B cell (primary cell): ENCODE results near the gene MALRD1. TPM values are rescaled to one million over a fixed set of nuclear protein-coding genes. Genes with fewer than 3 reads are reported as not detected.

Source experiments
- ATAC-seq: fragments of 200-7000 bp; cut with Tn5 transposase; one replicate; pipeline ENCODE4 v1.10.0; 2021; ENCODE audit warnings: low read depth, mild to moderate bottlenecking, moderate number of reproducible peaks, moderate library complexity
- CTCF ChIA-PET: fragments of 350-600 bp; sonication (Branson Sonifier 250); formaldehyde crosslinking; loops from one replicate; lab custom pipeline; 2021; ENCODE audit warnings: antibody characterized with exemption, inconsistent platforms; lab: Charles Lee
- POLR2A ChIA-PET: fragments of 350-600 bp; sonication (Branson Sonifier 250); formaldehyde crosslinking; loops from one replicate; lab custom pipeline; 2021; ENCODE audit warnings: antibody characterized with exemption; lab: Charles Lee
- DNase-seq: peaks from one replicate; pipeline ENCODE4 v3.0.0; 2013
- H2AFZ ChIP-seq: 2 replicates; pipeline ENCODE4 v1.6.1; 2012; ENCODE audit warnings: mild to moderate bottlenecking, low read depth, low read length; ENCODE audit not compliant: insufficient read depth, poor library complexity, severe bottlenecking
- H3K27ac ChIP-seq, 2 donors: 1 replicate in 1 of 2; 2 replicates in 1 of 2; pipeline ENCODE4 v1.5.1; 2012 to 2013; ENCODE audit warnings: low read length in 2 of 2, mild to moderate bottlenecking in 2 of 2, moderate library complexity in 1 of 2
- H3K27me3 ChIP-seq, 4 experiments: fragments of 200-600 bp in 1 of 4; sonication (generic) in 1 of 4; replicated peaks in 1 of 4; 1 replicate in 2 of 4; 2 replicates in 2 of 4; pipeline versions ENCODE4 v1.6.1 to v1.7.0; 2013 to 2016; ENCODE audit warnings: low read length in 3 of 4, mild to moderate bottlenecking in 2 of 4, mixed read lengths in 1 of 4, moderate library complexity in 1 of 4; ENCODE audit not compliant: insufficient read depth in 4 of 4, control insufficient read depth in 3 of 4; ENCODE audit errors: control extremely low read depth in 1 of 4
- H3K36me3 ChIP-seq, 2 experiments: replicated peaks in 1 of 2; 1 replicate in 1 of 2; 2 replicates in 1 of 2; pipeline versions ENCODE4 v1.6.1 to v1.7.1; 2013; ENCODE audit warnings: low read length in 1 of 2; ENCODE audit not compliant: insufficient read depth in 2 of 2, control insufficient read depth in 1 of 2; ENCODE audit errors: control extremely low read depth in 1 of 2, extremely low read depth in 1 of 2
- H3K4me1 ChIP-seq, 2 donors: fragments of 200-600 bp in 1 of 2; sonication (generic) in 1 of 2; 1 replicate in 1 of 2; 2 replicates in 1 of 2; pipeline versions ENCODE4 v1.5.1 to v1.6.1; 2013 to 2017; ENCODE audit warnings: low read length in 2 of 2; ENCODE audit not compliant: control insufficient read depth in 2 of 2, insufficient read depth in 2 of 2
- H3K4me2 ChIP-seq: replicated peaks from 2 replicates; pipeline ENCODE3; 2012; ENCODE audit warnings: mild to moderate bottlenecking, low read depth, low read length; ENCODE audit not compliant: poor library complexity, severe bottlenecking
- H3K4me3 ChIP-seq, 5 experiments: fragments of 200-600 bp in 1 of 5; sonication (generic) in 1 of 5; 1 replicate in 3 of 5; 2 replicates in 2 of 5; pipeline versions ENCODE4 v1.5.1 to v1.7.0; 2011 to 2016; ENCODE audit warnings: low read length in 4 of 5, mild to moderate bottlenecking in 4 of 5, low read depth in 2 of 5, control low read depth in 1 of 5, moderate library complexity in 1 of 5; ENCODE audit not compliant: insufficient read depth in 1 of 5; ENCODE audit errors: control extremely low read depth in 1 of 5, extremely low read depth in 1 of 5
- H3K79me2 ChIP-seq: fragments of 200-600 bp; sonication (generic); one replicate; pipeline ENCODE4 v1.6.0; 2016; ENCODE audit warnings: low read length; ENCODE audit not compliant: control insufficient read depth, insufficient read depth
- H3K9ac ChIP-seq: fragments of 200-600 bp; sonication (generic); 2 replicates; pipeline ENCODE4 v1.6.1; 2017; ENCODE audit warnings: mild to moderate bottlenecking, low read length, moderate library complexity
- H3K9me3 ChIP-seq, 3 donors: one replicate each; pipeline versions ENCODE4 v1.6.1 to v1.7.1; 2013; ENCODE audit warnings: low read length in 2 of 3; ENCODE audit not compliant: control insufficient read depth in 2 of 3, insufficient read depth in 1 of 3; ENCODE audit errors: control extremely low read depth in 1 of 3
- H4K20me1 ChIP-seq: 2 replicates; pipeline ENCODE4 v1.6.0; 2012; ENCODE audit warnings: mild to moderate bottlenecking, low read length; ENCODE audit not compliant: insufficient read depth, control insufficient read depth, poor library complexity, severe bottlenecking
- H3K27ac Mint-ChIP-seq: one replicate; pipeline ENCODE4 v1.8.0; 2021; ENCODE audit warnings: mixed read lengths
- H3K27me3 Mint-ChIP-seq: one replicate; pipeline ENCODE4 v1.8.0; 2021; ENCODE audit warnings: mixed read lengths
- H3K4me1 Mint-ChIP-seq: one replicate; pipeline ENCODE4 v1.8.0; 2021; ENCODE audit warnings: mixed read lengths
- H3K4me3 Mint-ChIP-seq: one replicate; pipeline ENCODE4 v1.8.0; 2021; ENCODE audit warnings: mixed read lengths
- H3K9me3 Mint-ChIP-seq: one replicate; pipeline ENCODE4 v1.8.0; 2022; ENCODE audit warnings: mixed read lengths; ENCODE audit not compliant: insufficient read depth
- CTCF ChIP-seq: fragments of 200-600 bp; IDR thresholded peaks from one replicate; pipeline ENCODE4 v1.8.0; 2022; ENCODE audit warnings: antibody characterized with exemption, mild to moderate bottlenecking
- EZH2 ChIP-seq: IDR thresholded peaks from 2 replicates; pipeline ENCODE4 v1.6.1; 2012; ENCODE audit warnings: borderline replicate concordance, low read depth, mild to moderate bottlenecking, moderate library complexity, low read length; ENCODE audit not compliant: insufficient read depth, poor library complexity, severe bottlenecking
- WGBS: methylation state at CpG from one replicate; pipeline ENCODE4 v1.1.5; 2013; ENCODE audit warnings: missing lambda C conversion rate; ENCODE audit not compliant: insufficient coverage; 5-methylcytosine and 5-hydroxymethylcytosine counted together
- intact Hi-C: fragments of 100-400 bp; cut with micrococcal nuclease; formaldehyde crosslinking; loops from one replicate; pipeline ENCODE4 v1.10.0; 2022
- polyA plus RNA-seq: library from polyadenylated mRNA; depleted of rRNA; stranded (reverse); fragments of >200 nt; gene quantifications from 2 replicates; pipeline ENCODE4 v1.2.3, GENCODE V29; 2012
- total RNA-seq, 2 donors: library from RNA; stranded (reverse); fragments of 120-200 nt in 1 of 2; gene quantifications; 1 replicate in 1 of 2; 2 replicates in 1 of 2; pipeline versions ENCODE4 v1.2.3 to v1.2.4, GENCODE V29; 2013 to 2022

Gene MALRD1
- total and polyA plus RNA-seq, 2 donors (not counting 1 experiment from before 2014, with no cell fraction given) = not detected

GRCh38 chr10:19498393-19499290 is 450.0 kb downstream of the MALRD1 start:
- no peaks in the 10 kb centered on the region for H3K36me3 ChIP-seq
- ChIA-PET POLR2A (no interaction called here), CTCF (no interaction called here)
- no peak overlapping the region for H2AFZ ChIP-seq
- Mint-ChIP-seq H3K27ac (no peak overlapping the region), H3K4me3 (no peak overlapping the region), H3K4me1 (no peaks in the 10 kb centered on the region), H3K9me3 (no peaks in the 10 kb centered on the region), H3K27me3 (no peaks in the 10 kb centered on the region)
- H4K20me1 ChIP-seq = no peaks in the 10 kb centered on the region
- no peak overlapping the region for H3K27ac ChIP-seq
- H3K9me3 ChIP-seq = peaks cover 0 to 2% (median 0%) of the 10 kb centered on the region in 3 donors
- DNase-seq (no peak), ATAC-seq (no peak)
- H3K4me1 ChIP-seq = no peaks in the 10 kb centered on the region
- H3K9ac ChIP-seq = no peak overlapping the region
- no peak overlapping the region for H3K4me2 ChIP-seq
- no peaks in the 10 kb centered on the region for H3K27me3 ChIP-seq
- 80% methylated on average over 1 of the region's 1 CpG for WGBS
- intact Hi-C loops = no loop called here
- no peak overlapping the region for H3K4me3 ChIP-seq
- no peak for TF ChIP-seq EZH2
- no peak for TF ChIP-seq CTCF
- H3K79me2 ChIP-seq = no peaks in the 10 kb centered on the region

- Histone ChIP-seq H4K20me1 (no peaks in the 10 kb centered on the region), H3K9me3 (peaks cover 0 to 2% (median 0%) of the 10 kb centered on the region in 3 donors), H3K27me3 (no peaks in the 10 kb centered on the region), H3K9ac (no peak overlapping the region), H3K36me3 (no peaks in the 10 kb centered on the region), H3K4me3 (no peak overlapping the region), H3K4me1 (no peaks in the 10 kb centered on the region), H3K4me2 (no peak overlapping the region), H3K79me2 (no peaks in the 10 kb centered on the region), H2AFZ (no peak overlapping the region), H3K27ac (no peak overlapping the region)
- WGBS = no CpG with 5 or more reads among the region's 1 CpG
- no peaks in the 10 kb centered on the region for H3K4me1 Mint-ChIP-seq
- H3K9me3 Mint-ChIP-seq = no peaks in the 10 kb centered on the region
- POLR2A ChIA-PET = no interaction called here
- DNase-seq = no peak
- ATAC-seq = no peak
- TF ChIP-seq EZH2 (no peak), CTCF (no peak)
- no peak overlapping the region for H3K4me3 Mint-ChIP-seq
- CTCF ChIA-PET = no interaction called here
- H3K27ac Mint-ChIP-seq = no peak overlapping the region
- intact Hi-C loops = no loop called here
- no peaks in the 10 kb centered on the region for H3K27me3 Mint-ChIP-seq
Measured at GRCh38 chr10:19499291-19499770, 450.7 kb downstream of the MALRD1 start.
